PC-3 (cell line): ENCODE measurements around the gene PHGDH. TPM values are rescaled to one million over a fixed set of nuclear protein-coding genes. Genes with fewer than 3 reads are reported as not detected.

Experiments used
- ATAC-seq: fragments of 200-7000 bp; cut with Tn5 transposase; 2 replicates; pipeline ENCODE4 v1.9.1; 2020; ENCODE audit warnings: mild to moderate bottlenecking, moderate library complexity
- BruUV-seq: library from RNA; stranded (reverse); fragments of 400-500 nt; replicated peaks from 2 replicates; lab custom pipeline; 2021; lab: Mats Ljungman, UMichigan
- CTCF ChIA-PET: fragments of 300-600 bp; sonication (Branson Sonifier 250); formaldehyde crosslinking; loops from one replicate; lab custom pipeline; 2022; ENCODE audit warnings: antibody characterized with exemption; lab: Charles Lee
- POLR2A ChIA-PET: fragments of 300-600 bp; sonication (Branson Sonifier 250); formaldehyde crosslinking; loops from one replicate; lab custom pipeline; 2022; ENCODE audit warnings: antibody characterized with exemption; ENCODE audit not compliant: unreplicated experiment; lab: Charles Lee
- DNase-seq: peaks from one replicate; pipeline ENCODE4 v3.0.0-alpha.2; 2015
- H2AFZ ChIP-seq: fragments of 300-600 bp; sonication (generic); 2 replicates; pipeline ENCODE4 v1.6.0; 2016; ENCODE audit warnings: antibody characterized with exemption, low read length
- H3F3A ChIP-seq: fragments of 300-600 bp; sonication (generic); one replicate; pipeline ENCODE4 v1.6.0; 2017; ENCODE audit warnings: antibody characterized with exemption, low read length, control low read depth, mild to moderate bottlenecking; ENCODE audit not compliant: unreplicated experiment
- H3K27ac ChIP-seq: fragments of 300-600 bp; sonication (generic); 2 replicates; pipeline ENCODE4 v1.5.1; 2016; ENCODE audit warnings: mild to moderate bottlenecking, low read length
- H3K27me3 ChIP-seq: fragments of 300-600 bp; sonication (generic); 2 replicates; pipeline ENCODE4 v1.6.1; 2016; ENCODE audit warnings: low read length, mixed read lengths
- H3K36me3 ChIP-seq: fragments of 300-600 bp; sonication (generic); 2 replicates; pipeline ENCODE4 v1.6.1; 2016; ENCODE audit warnings: low read depth, mixed run types, low read length, mixed read lengths
- H3K4me1 ChIP-seq: fragments of 300-600 bp; sonication (generic); 2 replicates; pipeline ENCODE4 v1.5.1; 2016; ENCODE audit warnings: low read length; ENCODE audit not compliant: insufficient read depth
- H3K4me2 ChIP-seq: fragments of 300-600 bp; sonication (generic); 2 replicates; pipeline ENCODE4 v1.6.0; 2016; ENCODE audit warnings: low read length
- H3K4me3 ChIP-seq: fragments of 300-600 bp; sonication (generic); 2 replicates; pipeline ENCODE4 v1.5.1; 2016; ENCODE audit warnings: mild to moderate bottlenecking, low read length, mixed read lengths
- H3K79me2 ChIP-seq: fragments of 300-600 bp; sonication (generic); 2 replicates; pipeline ENCODE4 v1.6.1; 2017; ENCODE audit warnings: low read length, mixed read lengths
- H3K9ac ChIP-seq: fragments of 300-600 bp; sonication (generic); 2 replicates; pipeline ENCODE4 v1.6.0; 2016; ENCODE audit warnings: mild to moderate bottlenecking, low read length
- H3K9me2 ChIP-seq: fragments of 300-600 bp; sonication (generic); replicated peaks from 2 replicates; pipeline ENCODE4 v1.6.1; 2016; ENCODE audit warnings: mixed run types, low read length, mixed read lengths
- H3K9me3 ChIP-seq: fragments of 300-600 bp; sonication (generic); 2 replicates; pipeline ENCODE4 v1.6.1; 2016; ENCODE audit warnings: low read length, mixed read lengths
- H4K20me1 ChIP-seq: fragments of 300-600 bp; sonication (generic); 2 replicates; pipeline ENCODE4 v1.6.1; 2016; ENCODE audit warnings: low read length, mixed read lengths
- CTCF ChIP-seq: fragments of 300-600 bp; sonication (generic); conservative IDR thresholded peaks from 2 replicates; pipeline ENCODE4 v1.5.1; 2017; ENCODE audit warnings: antibody characterized with exemption, low read depth, mild to moderate bottlenecking, low read length
- EZH2 ChIP-seq: fragments of 300-600 bp; sonication (generic); IDR thresholded peaks from one replicate; pipeline ENCODE4 v1.6.1; 2017; ENCODE audit warnings: antibody characterized with exemption, mild to moderate bottlenecking, low read length; ENCODE audit not compliant: unreplicated experiment
- EZH2phosphoT487 ChIP-seq: fragments of 300-600 bp; sonication (generic); IDR thresholded peaks from 2 replicates; pipeline ENCODE4 v1.6.1; 2018; ENCODE audit warnings: mild to moderate bottlenecking, antibody characterized with exemption, low read length, borderline replicate concordance
- intact Hi-C: fragments of 100-400 bp; cut with micrococcal nuclease; formaldehyde crosslinking; loops from 2 replicates; pipeline ENCODE4 v1.9.0; 2023
- total RNA-seq: library from RNA; depleted of rRNA; stranded (reverse); fragments of >200 nt; gene quantifications from 2 replicates; pipeline ENCODE4 v1.2.3, GENCODE V29; 2014

Gene PHGDH
- total RNA-seq, 1 experiment from 2014 or later, result 134 TPM

- ATAC-seq, result peak; percentile 72
- peak; percentile 89 for DNase-seq
- no peak overlapping the region for H2AFZ ChIP-seq
Measured at GRCh38 chr1:119782631-119783325, 71.0 kb downstream of the PHGDH start.

GRCh38 chr1:119783354-119784185, 71.8 kb downstream of the PHGDH start:
- peak overlapping the region; percentile 49 for H3K27ac ChIP-seq
- BruUV-seq, result no TSS peak
- CTCF ChIA-PET, result no interaction called here
- POLR2A ChIA-PET, result no interaction called here
- no peaks in the 10 kb centered on the region for H3F3A ChIP-seq
- H3K9ac ChIP-seq, result no peak overlapping the region
- intact Hi-C loops, result loop anchor here (10.0 kb wide), 1 partner anchor 109 kb away; no protein-coding TSS in a partner anchor
- H3K79me2 ChIP-seq, result no peaks in the 10 kb centered on the region
- H2AFZ ChIP-seq, result no peak overlapping the region
- H3K36me3 ChIP-seq, result no peaks in the 10 kb centered on the region
- ATAC-seq, result no peak
- H3K4me2 ChIP-seq, result peak overlapping the region; percentile 64
- H3K4me1 ChIP-seq, result peaks cover 75% of the 10 kb centered on the region
- no peaks in the 10 kb centered on the region for H3K27me3 ChIP-seq
- H3K9me2 ChIP-seq, result no peaks in the 10 kb centered on the region
- TF ChIP-seq EZH2 (no peak), EZH2phosphoT487 (no peak), CTCF (no peak)
- DNase-seq, result peak; percentile 4
- H3K9me3 ChIP-seq, result no peaks in the 10 kb centered on the region
- no peaks in the 10 kb centered on the region for H4K20me1 ChIP-seq
- H3K4me3 ChIP-seq, result no peak overlapping the region

More at GRCh38 chr1:119782631-119783325, 71.0 kb downstream of the PHGDH start:
- BruUV-seq, result no TSS peak
- TF ChIP-seq EZH2phosphoT487, result no peak
- TF ChIP-seq EZH2, result no peak
- no peak for TF ChIP-seq CTCF
- peaks cover 67% of the 10 kb centered on the region for H3K4me1 ChIP-seq
- H3K9ac ChIP-seq, result no peak overlapping the region
- ChIA-PET CTCF (no interaction called here), POLR2A (no interaction called here)
- no peaks in the 10 kb centered on the region for H3K79me2 ChIP-seq
- H3F3A ChIP-seq, result no peaks in the 10 kb centered on the region
- intact Hi-C loops, result loop anchor here (10.0 kb wide), 1 partner anchor 108 kb away; no protein-coding TSS in a partner anchor
- no peaks in the 10 kb centered on the region for H3K27me3 ChIP-seq
- no peaks in the 10 kb centered on the region for H3K9me2 ChIP-seq
- peak overlapping the region; percentile 49 for H3K27ac ChIP-seq
- H4K20me1 ChIP-seq, result no peaks in the 10 kb centered on the region
- no peaks in the 10 kb centered on the region for H3K36me3 ChIP-seq
- peak overlapping the region; percentile 64 for H3K4me2 ChIP-seq
- no peak overlapping the region for H3K4me3 ChIP-seq
- H3K9me3 ChIP-seq, result no peaks in the 10 kb centered on the region
